MM.1S (cell line): ENCODE data around the gene POMT2.

ENCODE experiments used
- DNase-seq: peaks from one replicate; pipeline ENCODE4 v3.0.0-alpha.2; 2015
- H2AFZ ChIP-seq: fragments of 300-600 bp; sonication (generic); 2 replicates; pipeline ENCODE4 v1.6.0; 2016; ENCODE audit warnings: antibody characterized with exemption, low read length
- H3F3A ChIP-seq: fragments of 300-600 bp; sonication (generic); 2 replicates; pipeline ENCODE4 v1.6.1; 2016; ENCODE audit warnings: mild to moderate bottlenecking, antibody characterized with exemption, low read length, moderate library complexity, mixed read lengths; ENCODE audit not compliant: insufficient read depth
- H3K27ac ChIP-seq: fragments of 300-600 bp; sonication (generic); 2 replicates; pipeline ENCODE4 v1.5.1; 2016; ENCODE audit warnings: mild to moderate bottlenecking, low read length
- H3K27me3 ChIP-seq: fragments of 300-600 bp; sonication (generic); replicated peaks from 2 replicates; pipeline ENCODE4 v1.6.0; 2016; ENCODE audit warnings: low read length; ENCODE audit not compliant: insufficient read depth
- H3K36me3 ChIP-seq: fragments of 300-600 bp; sonication (generic); replicated peaks from 2 replicates; pipeline ENCODE4 v1.6.1; 2016; ENCODE audit warnings: mild to moderate bottlenecking, low read length, mixed read lengths; ENCODE audit not compliant: insufficient read depth
- H3K4me1 ChIP-seq: fragments of 300-600 bp; sonication (generic); 2 replicates; pipeline ENCODE4 v1.6.1; 2016; ENCODE audit warnings: low read length, mixed read lengths
- H3K4me2 ChIP-seq: fragments of 300-600 bp; sonication (generic); 2 replicates; pipeline ENCODE4 v1.6.0; 2016; ENCODE audit warnings: low read depth, low read length
- H3K4me3 ChIP-seq: fragments of 300-600 bp; sonication (generic); 2 replicates; pipeline ENCODE4 v1.5.1; 2016; ENCODE audit warnings: low read length, mixed read lengths
- H3K79me2 ChIP-seq: fragments of 300-600 bp; sonication (generic); 2 replicates; pipeline ENCODE4 v1.6.1; 2016; ENCODE audit warnings: mixed run types, low read length, mixed read lengths
- H3K9ac ChIP-seq: fragments of 300-600 bp; sonication (generic); 2 replicates; pipeline ENCODE4 v1.6.1; 2016; ENCODE audit warnings: low read length, mixed read lengths
- H3K9me2 ChIP-seq: fragments of 300-600 bp; sonication (generic); replicated peaks from 2 replicates; pipeline ENCODE4 v1.6.1; 2016; ENCODE audit warnings: mild to moderate bottlenecking, low read length, mixed read lengths; ENCODE audit not compliant: insufficient read depth
- H3K9me3 ChIP-seq: fragments of 300-600 bp; sonication (generic); replicated peaks from 2 replicates; pipeline ENCODE4 v1.6.1; 2016; ENCODE audit warnings: mild to moderate bottlenecking, low read length, mixed read lengths; ENCODE audit not compliant: insufficient read depth
- H4K20me1 ChIP-seq: fragments of 300-600 bp; sonication (generic); 2 replicates; pipeline ENCODE4 v1.6.1; 2016; ENCODE audit warnings: mild to moderate bottlenecking, low read length, moderate library complexity, mixed read lengths; ENCODE audit not compliant: insufficient read depth
- EZH2 ChIP-seq: fragments of 300-600 bp; sonication (generic); optimal IDR thresholded peaks from 2 replicates; pipeline ENCODE3; 2017; ENCODE audit warnings: low read depth, mild to moderate bottlenecking, antibody characterized with exemption, low read length, mixed read lengths
- EZH2phosphoT487 ChIP-seq: fragments of 300-600 bp; sonication (generic); IDR thresholded peaks from 2 replicates; pipeline ENCODE4 v1.6.1; 2018; ENCODE audit warnings: antibody characterized with exemption, low read length
- TF ChIP-seq, protein P1 (sequence below): fragments of 300-600 bp; sonication (generic); IDR thresholded peaks from 2 replicates; pipeline ENCODE4 v1.5.1; 2016; ENCODE audit warnings: antibody characterized with exemption, low read length, mixed read lengths

Gene POMT2

DNA sequence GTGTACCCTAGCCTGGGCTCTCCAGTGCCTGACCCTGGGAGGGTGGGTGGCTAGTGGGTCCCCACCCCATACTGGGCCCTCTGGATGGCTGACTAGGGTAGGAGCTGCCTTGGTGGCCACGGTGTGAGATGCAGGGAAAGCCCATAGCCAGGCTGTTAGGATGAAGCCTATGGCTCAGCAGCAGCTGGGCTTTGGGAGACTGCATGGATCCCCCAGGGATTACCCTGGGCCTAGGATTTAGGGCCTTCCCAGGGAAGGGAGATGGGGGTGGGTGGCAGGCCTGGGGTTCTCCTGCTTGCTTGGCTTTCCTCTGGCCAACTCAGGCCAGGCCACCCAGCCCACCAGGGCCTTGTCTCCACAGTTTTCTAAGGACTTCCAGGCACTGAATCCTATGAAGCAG lies 6.4 kb upstream of the POMT2 start:
- Histone ChIP-seq H3K4me2 (no peak overlapping the region), H3F3A (no peaks in the 10 kb centered on the region), H3K79me2 (no peaks in the 10 kb centered on the region), H3K9ac (no peak overlapping the region), H3K9me3 (no peaks in the 10 kb centered on the region), H3K9me2 (no peaks in the 10 kb centered on the region), H3K27me3 (no peaks in the 10 kb centered on the region), H3K36me3 (no peaks in the 10 kb centered on the region), H3K4me1 (peaks cover 5% of the 10 kb centered on the region; the same call in 1 of the 2 replicates), H3K4me3 (no peak overlapping the region), H2AFZ (no peak overlapping the region), H4K20me1 (no peaks in the 10 kb centered on the region), H3K27ac (no peak overlapping the region)
- no peak for DNase-seq
- TF ChIP-seq EZH2 (no peak), EZH2phosphoT487 (no peak)
- TF ChIP-seq, protein P1, sequence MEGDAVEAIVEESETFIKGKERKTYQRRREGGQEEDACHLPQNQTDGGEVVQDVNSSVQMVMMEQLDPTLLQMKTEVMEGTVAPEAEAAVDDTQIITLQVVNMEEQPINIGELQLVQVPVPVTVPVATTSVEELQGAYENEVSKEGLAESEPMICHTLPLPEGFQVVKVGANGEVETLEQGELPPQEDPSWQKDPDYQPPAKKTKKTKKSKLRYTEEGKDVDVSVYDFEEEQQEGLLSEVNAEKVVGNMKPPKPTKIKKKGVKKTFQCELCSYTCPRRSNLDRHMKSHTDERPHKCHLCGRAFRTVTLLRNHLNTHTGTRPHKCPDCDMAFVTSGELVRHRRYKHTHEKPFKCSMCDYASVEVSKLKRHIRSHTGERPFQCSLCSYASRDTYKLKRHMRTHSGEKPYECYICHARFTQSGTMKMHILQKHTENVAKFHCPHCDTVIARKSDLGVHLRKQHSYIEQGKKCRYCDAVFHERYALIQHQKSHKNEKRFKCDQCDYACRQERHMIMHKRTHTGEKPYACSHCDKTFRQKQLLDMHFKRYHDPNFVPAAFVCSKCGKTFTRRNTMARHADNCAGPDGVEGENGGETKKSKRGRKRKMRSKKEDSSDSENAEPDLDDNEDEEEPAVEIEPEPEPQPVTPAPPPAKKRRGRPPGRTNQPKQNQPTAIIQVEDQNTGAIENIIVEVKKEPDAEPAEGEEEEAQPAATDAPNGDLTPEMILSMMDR: no peak

DNA sequence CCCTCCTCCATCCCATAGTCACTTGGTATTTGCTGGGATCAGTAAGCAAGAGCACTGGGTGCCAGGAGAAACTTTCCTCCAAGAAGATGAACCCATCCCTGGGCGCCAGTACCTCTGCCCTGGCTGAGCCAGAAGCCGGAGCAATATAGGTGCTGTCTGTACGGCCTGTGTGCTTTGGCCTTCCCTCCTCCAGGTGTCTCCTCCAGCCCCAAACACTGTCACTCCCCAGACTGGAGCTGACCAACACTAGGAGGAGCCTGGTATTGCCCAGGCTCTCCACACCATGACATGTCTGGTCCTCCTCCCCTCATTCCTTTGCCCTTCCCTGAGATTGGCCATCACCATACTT lies 5.0 kb upstream of the POMT2 start:
- Histone ChIP-seq H2AFZ (no peak overlapping the region), H3F3A (no peaks in the 10 kb centered on the region), H3K9ac (no peak overlapping the region), H4K20me1 (no peaks in the 10 kb centered on the region), H3K27ac (no peak overlapping the region), H3K9me2 (no peaks in the 10 kb centered on the region), H3K4me1 (peaks cover 7% of the 10 kb centered on the region; the same call in 1 of the 2 replicates), H3K4me3 (no peak overlapping the region), H3K4me2 (no peak overlapping the region), H3K79me2 (no peaks in the 10 kb centered on the region), H3K9me3 (no peaks in the 10 kb centered on the region), H3K27me3 (no peaks in the 10 kb centered on the region), H3K36me3 (no peaks in the 10 kb centered on the region)
- no peak for DNase-seq
- TF ChIP-seq, protein P1: no peak
- TF ChIP-seq EZH2: no peak
- no peak for TF ChIP-seq EZH2phosphoT487

DNA sequence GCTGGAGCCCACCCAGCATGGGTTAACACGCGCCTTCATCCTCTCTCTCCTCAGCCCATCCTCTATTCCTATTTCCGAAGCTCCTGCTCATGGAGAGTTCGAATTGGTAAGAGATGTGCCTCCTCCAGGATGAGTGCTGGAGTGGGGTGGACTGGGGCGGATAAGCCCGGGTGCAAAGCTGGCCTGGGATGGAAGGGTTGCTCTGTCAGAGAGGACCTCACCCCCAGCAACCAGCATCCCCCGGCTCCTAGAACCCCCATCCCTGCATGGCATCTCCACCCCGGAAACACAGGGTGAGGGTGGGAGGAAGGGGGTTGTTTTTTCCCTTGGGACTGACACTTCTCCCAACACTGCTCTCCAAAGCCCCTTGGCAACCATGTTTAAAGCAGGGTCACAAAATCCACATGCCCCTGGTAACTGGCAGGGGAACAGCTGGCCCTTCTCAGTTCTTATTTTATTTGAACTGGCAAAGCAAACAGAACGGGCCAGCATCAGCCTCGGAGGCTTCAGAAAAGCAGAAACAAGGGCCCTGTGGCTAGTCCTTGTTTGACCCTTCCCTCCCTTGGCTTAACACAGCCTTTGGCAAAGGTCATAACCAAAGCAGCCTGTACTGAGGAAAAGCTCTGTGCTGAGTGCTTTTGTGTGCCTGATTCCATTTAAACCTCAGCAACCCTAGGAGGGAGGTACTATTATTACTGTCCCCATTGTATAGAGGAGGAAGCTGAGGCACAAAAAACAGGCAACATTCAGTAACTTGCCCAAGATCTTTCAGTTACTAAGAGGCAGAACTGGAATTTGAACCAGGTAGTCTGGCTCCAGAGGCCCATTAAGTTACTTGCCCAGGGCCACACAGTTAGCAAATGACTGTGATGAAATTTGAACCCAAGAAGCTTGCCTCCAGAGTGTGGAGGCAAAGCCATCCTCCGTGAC lies 4.4 kb upstream of the POMT2 start:
- Histone ChIP-seq H3K9ac (no peak overlapping the region), H3K27ac (no peak overlapping the region), H3K79me2 (no peaks in the 10 kb centered on the region), H3K36me3 (no peaks in the 10 kb centered on the region), H3F3A (no peaks in the 10 kb centered on the region), H3K4me1 (peaks cover 7% of the 10 kb centered on the region; the same call in 1 of the 2 replicates), H4K20me1 (no peaks in the 10 kb centered on the region), H3K27me3 (no peaks in the 10 kb centered on the region), H3K9me2 (no peaks in the 10 kb centered on the region), H3K4me3 (no peak overlapping the region), H2AFZ (no peak overlapping the region), H3K9me3 (no peaks in the 10 kb centered on the region), H3K4me2 (no peak overlapping the region)
- no peak for DNase-seq
- TF ChIP-seq EZH2 (no peak), EZH2phosphoT487 (no peak)
- TF ChIP-seq, protein P1: no peak
